IPS-15b (cell line): ENCODE data around the gene IL1RL2.

ENCODE experiments used
- H3K27me3 ChIP-seq: one replicate; pipeline ENCODE4 v1.6.1; 2013; ENCODE audit warnings: low read length; ENCODE audit not compliant: control insufficient read depth, insufficient read depth
- H3K36me3 ChIP-seq: one replicate; pipeline ENCODE4 v1.6.1; 2013; ENCODE audit warnings: low read length; ENCODE audit not compliant: control insufficient read depth, insufficient read depth
- H3K4me1 ChIP-seq: one replicate; pipeline ENCODE4 v1.6.1; 2013; ENCODE audit warnings: mild to moderate bottlenecking, low read length; ENCODE audit not compliant: control insufficient read depth, insufficient read depth
- H3K4me3 ChIP-seq: one replicate; pipeline ENCODE4 v1.5.1; 2013; ENCODE audit warnings: low read depth, low read length
- H3K9ac ChIP-seq: one replicate; pipeline ENCODE4 v1.6.1; 2013; ENCODE audit warnings: low read depth, mild to moderate bottlenecking, low read length
- H3K9me3 ChIP-seq: one replicate; pipeline ENCODE4 v1.6.1; 2013; ENCODE audit warnings: mild to moderate bottlenecking, low read length; ENCODE audit not compliant: control insufficient read depth, insufficient read depth

The IL1RL2 gene

GRCh38 chr2:102266204-102266603 is 79.4 kb downstream of the IL1RL2 start:
- H3K9ac ChIP-seq, result no peak overlapping the region
- H3K36me3 ChIP-seq, result no peaks in the 10 kb centered on the region
- H3K9me3 ChIP-seq, result no peaks in the 10 kb centered on the region
- no peaks in the 10 kb centered on the region for H3K27me3 ChIP-seq
- no peaks in the 10 kb centered on the region for H3K4me1 ChIP-seq
- no peak overlapping the region for H3K4me3 ChIP-seq

- no peak overlapping the region for H3K9ac ChIP-seq
- no peaks in the 10 kb centered on the region for H3K4me1 ChIP-seq
- no peaks in the 10 kb centered on the region for H3K9me3 ChIP-seq
- no peak overlapping the region for H3K4me3 ChIP-seq
- no peaks in the 10 kb centered on the region for H3K27me3 ChIP-seq
- H3K36me3 ChIP-seq, result no peaks in the 10 kb centered on the region
These were observed 81.0 kb downstream of the IL1RL2 start for GRCh38 chr2:102267774-102268173.

GRCh38 chr2:102268510-102269199 is 81.8 kb downstream of the IL1RL2 start:
- H3K9ac ChIP-seq, result no peak overlapping the region
- no peak overlapping the region for H3K4me3 ChIP-seq
- H3K4me1 ChIP-seq, result no peaks in the 10 kb centered on the region
- no peaks in the 10 kb centered on the region for H3K27me3 ChIP-seq
- H3K9me3 ChIP-seq, result no peaks in the 10 kb centered on the region
- H3K36me3 ChIP-seq, result no peaks in the 10 kb centered on the region

GRCh38 chr2:102269200-102269524 is 82.3 kb downstream of the IL1RL2 start:
- Histone ChIP-seq H3K4me3 (no peak overlapping the region), H3K36me3 (no peaks in the 10 kb centered on the region), H3K27me3 (no peaks in the 10 kb centered on the region), H3K4me1 (no peaks in the 10 kb centered on the region), H3K9me3 (no peaks in the 10 kb centered on the region), H3K9ac (no peak overlapping the region)

- no peaks in the 10 kb centered on the region for H3K36me3 ChIP-seq
- H3K27me3 ChIP-seq, result no peaks in the 10 kb centered on the region
- no peaks in the 10 kb centered on the region for H3K9me3 ChIP-seq
- no peak overlapping the region for H3K9ac ChIP-seq
- no peaks in the 10 kb centered on the region for H3K4me1 ChIP-seq
- H3K4me3 ChIP-seq, result no peak overlapping the region
These were observed 85.0 kb downstream of the IL1RL2 start for GRCh38 chr2:102271844-102272243.

- Histone ChIP-seq H3K4me3 (no peak overlapping the region), H3K4me1 (no peaks in the 10 kb centered on the region), H3K27me3 (no peaks in the 10 kb centered on the region), H3K9me3 (no peaks in the 10 kb centered on the region), H3K9ac (no peak overlapping the region), H3K36me3 (no peaks in the 10 kb centered on the region)
These were observed 86.9 kb downstream of the IL1RL2 start for GRCh38 chr2:102273619-102274211.

- Histone ChIP-seq H3K4me1 (no peaks in the 10 kb centered on the region), H3K9me3 (no peaks in the 10 kb centered on the region), H3K9ac (no peak overlapping the region), H3K4me3 (no peak overlapping the region), H3K36me3 (no peaks in the 10 kb centered on the region), H3K27me3 (no peaks in the 10 kb centered on the region)
These were observed 89.9 kb downstream of the IL1RL2 start for GRCh38 chr2:102276549-102277201.

GRCh38 chr2:102277202-102277700 is 90.4 kb downstream of the IL1RL2 start:
- Histone ChIP-seq H3K4me1 (no peaks in the 10 kb centered on the region), H3K4me3 (no peak overlapping the region), H3K9me3 (no peaks in the 10 kb centered on the region), H3K36me3 (no peaks in the 10 kb centered on the region), H3K9ac (no peak overlapping the region), H3K27me3 (no peaks in the 10 kb centered on the region)

GRCh38 chr2:102278720-102279390 is 92.0 kb downstream of the IL1RL2 start:
- Histone ChIP-seq H3K4me1 (no peaks in the 10 kb centered on the region), H3K9me3 (no peaks in the 10 kb centered on the region), H3K4me3 (no peak overlapping the region), H3K36me3 (no peaks in the 10 kb centered on the region), H3K27me3 (no peaks in the 10 kb centered on the region), H3K9ac (no peak overlapping the region)

- Histone ChIP-seq H3K27me3 (no peaks in the 10 kb centered on the region), H3K4me1 (no peaks in the 10 kb centered on the region), H3K9ac (no peak overlapping the region), H3K36me3 (no peaks in the 10 kb centered on the region), H3K4me3 (no peak overlapping the region), H3K9me3 (no peaks in the 10 kb centered on the region)
These were observed 92.5 kb downstream of the IL1RL2 start for GRCh38 chr2:102279391-102279735.

- H3K4me1 ChIP-seq, result no peaks in the 10 kb centered on the region
- no peak overlapping the region for H3K4me3 ChIP-seq
- H3K27me3 ChIP-seq, result no peaks in the 10 kb centered on the region
- no peak overlapping the region for H3K9ac ChIP-seq
- H3K9me3 ChIP-seq, result no peaks in the 10 kb centered on the region
- H3K36me3 ChIP-seq, result no peaks in the 10 kb centered on the region
These were observed 95.9 kb downstream of the IL1RL2 start for GRCh38 chr2:102282678-102283091.

- Histone ChIP-seq H3K9ac (no peak overlapping the region), H3K4me3 (no peak overlapping the region), H3K36me3 (no peaks in the 10 kb centered on the region)
These were observed 97.2 kb downstream of the IL1RL2 start for GRCh38 chr2:102283996-102284395.

More at GRCh38 chr2:102283996-102284395, 97.2 kb downstream of the IL1RL2 start:
- no peaks in the 10 kb centered on the region for H3K9me3 ChIP-seq
- no peaks in the 10 kb centered on the region for H3K27me3 ChIP-seq
- no peaks in the 10 kb centered on the region for H3K4me1 ChIP-seq
